ENCODE results near the gene UVSSA. TPM values are rescaled to one million over a fixed set of nuclear protein-coding genes. Genes with fewer than 3 reads are reported as not detected.

Gene UVSSA
- total and polyA plus RNA-seq, 8 donors: 9.2 to 30.9 (median 14.5) TPM

DNA sequence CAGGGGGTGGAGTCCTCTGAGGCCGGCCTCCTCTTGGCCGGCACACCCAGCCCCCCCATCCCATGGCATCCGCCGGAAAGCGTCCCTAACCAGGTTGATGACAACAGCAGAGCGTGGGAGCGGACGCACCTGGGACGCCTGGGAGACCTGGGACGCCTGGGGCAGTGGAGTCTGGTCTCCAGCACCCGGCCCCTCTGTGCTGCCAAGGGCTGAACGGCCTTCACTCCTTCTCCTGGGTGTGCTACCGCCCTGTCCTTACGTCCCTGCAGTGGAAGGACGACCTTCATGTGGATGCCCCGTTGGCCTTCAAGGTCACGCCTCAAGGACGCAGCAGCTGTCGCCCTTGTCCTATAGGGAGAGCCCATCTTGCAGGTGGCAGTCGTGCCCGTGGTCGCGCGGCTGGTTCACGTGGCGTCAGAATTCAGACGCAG is 32.4 kb downstream of the UVSSA start:
- 37 to 38% methylated on average over 26 to 27 of the region's 27 CpGs for WGBS, 2 donors
- no peaks in the 10 kb centered on the region for H3K4me1 ChIP-seq
- FAIRE-seq: no peak
- H3K27ac ChIP-seq: peak overlapping the region in 1 of 4 donors; percentile 35
- peak; percentile 74 to 93 (median 86) for DNase-seq
- no peak overlapping the region for H3K4me3 ChIP-seq
- no peaks in the 10 kb centered on the region for H3K9me3 ChIP-seq
- H3K36me3 ChIP-seq: peaks cover 0 to 8% (median 0%) of the 10 kb centered on the region in 3 donors
- peak; percentile 67 to 88 (median 84) for ATAC-seq
- no peaks in the 10 kb centered on the region for H3K27me3 ChIP-seq
- intact Hi-C loops (cut with DNase I): no loop called here
- TF ChIP-seq, protein P1, sequence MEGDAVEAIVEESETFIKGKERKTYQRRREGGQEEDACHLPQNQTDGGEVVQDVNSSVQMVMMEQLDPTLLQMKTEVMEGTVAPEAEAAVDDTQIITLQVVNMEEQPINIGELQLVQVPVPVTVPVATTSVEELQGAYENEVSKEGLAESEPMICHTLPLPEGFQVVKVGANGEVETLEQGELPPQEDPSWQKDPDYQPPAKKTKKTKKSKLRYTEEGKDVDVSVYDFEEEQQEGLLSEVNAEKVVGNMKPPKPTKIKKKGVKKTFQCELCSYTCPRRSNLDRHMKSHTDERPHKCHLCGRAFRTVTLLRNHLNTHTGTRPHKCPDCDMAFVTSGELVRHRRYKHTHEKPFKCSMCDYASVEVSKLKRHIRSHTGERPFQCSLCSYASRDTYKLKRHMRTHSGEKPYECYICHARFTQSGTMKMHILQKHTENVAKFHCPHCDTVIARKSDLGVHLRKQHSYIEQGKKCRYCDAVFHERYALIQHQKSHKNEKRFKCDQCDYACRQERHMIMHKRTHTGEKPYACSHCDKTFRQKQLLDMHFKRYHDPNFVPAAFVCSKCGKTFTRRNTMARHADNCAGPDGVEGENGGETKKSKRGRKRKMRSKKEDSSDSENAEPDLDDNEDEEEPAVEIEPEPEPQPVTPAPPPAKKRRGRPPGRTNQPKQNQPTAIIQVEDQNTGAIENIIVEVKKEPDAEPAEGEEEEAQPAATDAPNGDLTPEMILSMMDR (IDR thresholded peaks at IDR 0.05): no peak

DNA sequence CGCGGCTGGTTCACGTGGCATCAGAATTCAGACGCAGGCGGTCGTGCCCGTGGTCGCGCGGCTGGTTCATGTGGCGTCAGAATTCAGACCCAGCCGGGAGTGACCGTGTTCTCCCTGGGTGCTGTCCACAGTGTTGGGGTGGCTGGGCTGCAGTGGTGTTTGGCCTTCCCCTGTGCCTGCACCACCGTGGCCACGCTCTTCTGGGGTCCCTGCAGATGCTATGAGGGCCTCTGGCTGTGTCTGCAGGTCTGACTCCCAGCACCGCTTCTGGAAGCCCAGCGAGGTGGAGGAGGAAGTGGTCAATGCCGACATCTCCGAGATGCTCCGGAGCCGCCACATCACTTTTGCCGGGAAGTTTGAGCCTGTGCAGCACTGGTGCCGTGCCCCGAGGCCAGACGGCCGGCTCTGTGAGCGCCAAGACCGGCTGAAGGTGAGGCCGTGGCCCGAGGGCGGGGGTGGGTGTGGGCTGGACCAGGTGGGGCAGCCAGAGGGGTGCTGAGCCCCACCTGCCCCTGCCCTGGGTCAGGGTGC is 32.9 kb downstream of the UVSSA start:
- Histone ChIP-seq H3K36me3 (peaks cover 0 to 8% (median 0%) of the 10 kb centered on the region in 3 donors), H3K4me3 (no peak overlapping the region), H3K27me3 (no peaks in the 10 kb centered on the region), H3K9me3 (no peaks in the 10 kb centered on the region), H3K27ac (no peak overlapping the region), H3K4me1 (no peaks in the 10 kb centered on the region)
- ATAC-seq (peak in 1 of 4 donors; percentile 7), DNase-seq (peak in 3 of 6 donors; percentile 27 to 62 (median 49)), FAIRE-seq (no peak)
- TF ChIP-seq, protein P1 (IDR thresholded peaks at IDR 0.05): no peak
- intact Hi-C loops (cut with DNase I): no loop called here
- WGBS, 2 donors: 80 to 92% methylated on average over 24 to 27 of the region's 31 CpGs

DNA sequence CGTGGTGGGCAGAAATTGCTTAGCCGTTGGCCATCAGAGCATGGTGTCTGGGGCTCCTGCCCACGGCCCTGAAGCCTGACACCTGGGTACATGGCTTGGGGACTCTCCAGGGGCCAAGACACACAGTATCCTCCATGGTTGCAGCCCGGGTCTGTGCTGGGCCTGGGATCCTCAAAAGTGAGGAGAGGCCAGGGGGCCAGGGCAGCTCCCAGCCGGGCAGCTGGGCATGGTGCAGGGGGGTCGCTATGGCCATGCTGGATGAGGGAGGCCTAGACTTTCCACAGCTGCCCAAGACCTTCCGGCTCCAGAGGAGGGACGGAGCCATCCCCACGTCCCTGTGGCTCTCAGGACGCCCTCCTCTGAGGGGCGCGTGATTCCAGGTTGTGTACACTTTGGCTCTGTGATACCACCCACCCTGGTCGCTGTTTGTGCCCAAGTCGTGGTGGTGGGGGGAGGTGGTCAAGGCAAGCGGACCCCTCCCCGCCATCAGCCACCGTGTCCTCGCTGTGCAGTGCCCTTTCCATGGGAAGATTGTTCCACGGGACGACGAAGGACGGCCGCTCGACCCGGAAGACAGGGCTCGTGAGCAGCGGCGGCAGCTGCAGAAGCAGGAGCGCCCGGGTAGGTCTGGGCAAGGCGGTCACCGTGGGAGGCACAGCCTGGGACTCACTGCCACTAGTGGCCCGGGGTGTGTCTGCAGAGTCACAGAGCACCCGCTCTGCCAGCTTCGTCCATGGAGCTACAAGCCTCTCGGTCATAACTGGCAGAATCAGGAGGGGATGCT is 33.6 kb downstream of the UVSSA start:
- peaks cover 0 to 6% (median 0%) of the 10 kb centered on the region in 3 donors for H3K36me3 ChIP-seq
- H3K27ac ChIP-seq: no peak overlapping the region
- intact Hi-C loops (cut with DNase I): no loop called here
- no peaks in the 10 kb centered on the region for H3K27me3 ChIP-seq
- no peak for ATAC-seq
- 91 to 94% methylated on average over 36 of the region's 36 CpGs for WGBS, 2 donors
- FAIRE-seq: no peak
- TF ChIP-seq, protein P1 (IDR thresholded peaks at IDR 0.05): no peak
- no peaks in the 10 kb centered on the region for H3K9me3 ChIP-seq
- DNase-seq: peak in 3 of 6 donors; percentile 18 to 66 (median 49)
- no peak overlapping the region for H3K4me3 ChIP-seq
- no peaks in the 10 kb centered on the region for H3K4me1 ChIP-seq

DNA sequence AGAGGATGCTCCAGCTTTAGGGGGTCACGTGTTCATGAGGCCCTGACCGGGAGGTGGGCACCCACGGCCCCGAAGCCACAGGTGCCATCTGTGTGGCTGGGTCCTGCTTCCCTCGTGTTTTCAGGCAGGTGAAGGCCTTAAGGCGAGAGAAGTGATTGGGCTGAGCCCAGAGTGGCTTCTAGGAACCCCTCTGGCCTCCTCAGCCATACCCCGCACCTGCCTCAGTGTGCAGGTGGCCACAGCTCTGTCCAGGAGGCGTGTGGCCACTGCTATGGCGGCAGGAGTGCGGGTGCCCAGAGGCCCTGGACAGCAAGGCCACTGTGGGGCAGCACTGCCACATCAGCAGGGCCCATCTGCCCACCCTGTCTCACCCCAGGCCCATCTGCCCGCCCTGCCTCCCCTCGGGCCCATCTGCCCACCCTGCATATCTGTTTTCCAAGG is 34.2 kb downstream of the UVSSA start:
- no peaks in the 10 kb centered on the region for H3K27me3 ChIP-seq
- FAIRE-seq: no peak
- DNase-seq: peak in 2 of 6 donors; percentile 21 to 48
- TF ChIP-seq, protein P1 (IDR thresholded peaks at IDR 0.05): no peak
- intact Hi-C loops (cut with DNase I): no loop called here
- H3K4me3 ChIP-seq: no peak overlapping the region
- no peak for ATAC-seq
- H3K27ac ChIP-seq: no peak overlapping the region
- WGBS, 2 donors: 94 to 99% methylated on average over 12 of the region's 12 CpGs
- no peaks in the 10 kb centered on the region for H3K9me3 ChIP-seq
- H3K36me3 ChIP-seq: peaks cover 0 to 2% (median 0%) of the 10 kb centered on the region in 3 donors
- no peaks in the 10 kb centered on the region for H3K4me1 ChIP-seq

All from pancreas (tissue), 10 donors.